Esophagus muscularis mucosa (tissue), 4 donors: Measurements from ENCODE around the gene PCDH1. TPM values are rescaled to one million over a fixed set of nuclear protein-coding genes. Genes with fewer than 3 reads are reported as not detected.

Source experiments
- DNase-seq: peaks from one replicate; pipeline ENCODE4 v3.0.0-alpha.2; 2017; ENCODE audit errors: extremely low spot score
- H3K27ac ChIP-seq, 4 donors: fragments of 200-600 bp; sonication (generic); replicated peaks in 1 of 4; 1 replicate in 3 of 4; 2 replicates in 1 of 4; pipeline ENCODE4 v1.5.1; 2016 to 2019; ENCODE audit warnings: mild to moderate bottlenecking in 1 of 4
- H3K27me3 ChIP-seq, 4 donors: fragments of 200-600 bp; sonication (generic); one replicate each; pipeline versions ENCODE4 v1.5.1 to v1.6.0; 2016 to 2019
- H3K36me3 ChIP-seq, 4 donors: fragments of 200-600 bp; sonication (generic); one replicate each; pipeline ENCODE4 v1.5.1; 2016 to 2019
- H3K4me1 ChIP-seq, 4 donors: fragments of 200-600 bp; sonication (generic); one replicate each; pipeline ENCODE4 v1.5.1; 2016 to 2019
- H3K4me3 ChIP-seq, 4 donors: fragments of 200-600 bp; sonication (generic); 1 replicate in 2 of 4; 2 replicates in 2 of 4; pipeline ENCODE4 v1.5.1; 2016 to 2019; ENCODE audit warnings: mild to moderate bottlenecking in 4 of 4, moderate library complexity in 1 of 4
- H3K9me3 ChIP-seq, 4 donors: fragments of 200-600 bp; sonication (generic); 1 replicate in 3 of 4; 2 replicates in 1 of 4; pipeline ENCODE4 v1.5.1; 2016 to 2019
- EP300 ChIP-seq: sonication (generic); formaldehyde crosslinking; IDR thresholded peaks from one replicate; pipeline ENCODE4 v1.6.1; 2017; ENCODE audit warnings: antibody characterized with exemption
- POLR2A ChIP-seq: fragments of 450-650 bp; IDR thresholded peaks from one replicate; pipeline ENCODE4 v1.6.1; 2017; ENCODE audit warnings: antibody characterized with exemption, moderate library complexity, mild to moderate bottlenecking, low read depth
- POLR2AphosphoS5 ChIP-seq, 2 donors: sonication (generic); formaldehyde crosslinking; IDR thresholded peaks; one replicate each; pipeline ENCODE4 v1.6.1; 2017; ENCODE audit warnings: antibody characterized with exemption in 2 of 2
- WGBS: methylation state at CpG from one replicate; pipeline ENCODE4 v1.1.5; 2018; 5-methylcytosine and 5-hydroxymethylcytosine counted together
- intact Hi-C: fragments of 100-400 bp; cut with DNase I; formaldehyde crosslinking; loops from one replicate; pipeline ENCODE4 v1.15.1; 2023
- total RNA-seq, 4 donors: library from RNA; depleted of rRNA; stranded (reverse); fragments of >200 nt; gene quantifications; one replicate each; pipeline versions ENCODE4 v1.1.0 to v1.2.1, GENCODE V29; 2016
- TF ChIP-seq, protein P1 (sequence below), 3 experiments: fragments of 200-600 bp in 2 of 3; fragments of 450-650 bp in 1 of 3; sonication (generic) in 2 of 3; IDR thresholded peaks; one replicate each; pipeline ENCODE4 v1.5.1; 2017 to 2019; ENCODE audit warnings: antibody characterized with exemption in 3 of 3, mild to moderate bottlenecking in 2 of 3, moderate library complexity in 1 of 3

PCDH1 gene
- total RNA-seq, 4 donors from 2014 or later, result 18.7 to 57.8 (median 38.2) TPM

DNA sequence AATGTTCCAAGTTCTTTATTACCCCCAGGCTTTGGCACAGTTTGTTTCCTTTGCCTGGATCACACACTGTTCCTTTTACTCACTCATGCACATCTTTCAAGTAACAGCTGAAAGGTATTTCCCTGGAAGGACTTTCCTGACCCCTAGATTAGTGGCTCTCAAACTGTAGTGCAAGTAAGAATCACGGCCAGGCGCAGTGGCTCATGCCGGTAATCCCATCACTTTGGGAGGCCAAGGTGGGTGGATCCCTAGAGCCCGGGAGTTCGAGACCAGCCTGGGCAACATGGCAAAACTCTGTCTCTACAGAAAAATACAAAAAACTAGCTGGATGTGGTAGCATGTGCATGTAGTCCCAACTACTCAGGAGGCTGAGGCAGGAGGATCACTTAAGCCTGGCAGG, 26.3 kb upstream of the PCDH1 start:
- intact Hi-C loops, result no loop called here
- Histone ChIP-seq H3K27me3 (peaks cover 0 to 13% (median 0%) of the 10 kb centered on the region in 4 donors), H3K4me1 (no peaks in the 10 kb centered on the region), H3K9me3 (no peaks in the 10 kb centered on the region), H3K27ac (no peak overlapping the region), H3K36me3 (no peaks in the 10 kb centered on the region), H3K4me3 (no peak overlapping the region)
- WGBS, result 68% methylated on average over 5 of the region's 5 CpGs
- no peak for DNase-seq
- no peak for TF ChIP-seq EP300
- TF ChIP-seq, protein P1, sequence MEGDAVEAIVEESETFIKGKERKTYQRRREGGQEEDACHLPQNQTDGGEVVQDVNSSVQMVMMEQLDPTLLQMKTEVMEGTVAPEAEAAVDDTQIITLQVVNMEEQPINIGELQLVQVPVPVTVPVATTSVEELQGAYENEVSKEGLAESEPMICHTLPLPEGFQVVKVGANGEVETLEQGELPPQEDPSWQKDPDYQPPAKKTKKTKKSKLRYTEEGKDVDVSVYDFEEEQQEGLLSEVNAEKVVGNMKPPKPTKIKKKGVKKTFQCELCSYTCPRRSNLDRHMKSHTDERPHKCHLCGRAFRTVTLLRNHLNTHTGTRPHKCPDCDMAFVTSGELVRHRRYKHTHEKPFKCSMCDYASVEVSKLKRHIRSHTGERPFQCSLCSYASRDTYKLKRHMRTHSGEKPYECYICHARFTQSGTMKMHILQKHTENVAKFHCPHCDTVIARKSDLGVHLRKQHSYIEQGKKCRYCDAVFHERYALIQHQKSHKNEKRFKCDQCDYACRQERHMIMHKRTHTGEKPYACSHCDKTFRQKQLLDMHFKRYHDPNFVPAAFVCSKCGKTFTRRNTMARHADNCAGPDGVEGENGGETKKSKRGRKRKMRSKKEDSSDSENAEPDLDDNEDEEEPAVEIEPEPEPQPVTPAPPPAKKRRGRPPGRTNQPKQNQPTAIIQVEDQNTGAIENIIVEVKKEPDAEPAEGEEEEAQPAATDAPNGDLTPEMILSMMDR (IDR thresholded peaks at IDR 0.05), result no peak
- TF ChIP-seq POLR2A, result no peak
- TF ChIP-seq POLR2AphosphoS5 (IDR thresholded peaks at IDR 0.05), result no peak

DNA sequence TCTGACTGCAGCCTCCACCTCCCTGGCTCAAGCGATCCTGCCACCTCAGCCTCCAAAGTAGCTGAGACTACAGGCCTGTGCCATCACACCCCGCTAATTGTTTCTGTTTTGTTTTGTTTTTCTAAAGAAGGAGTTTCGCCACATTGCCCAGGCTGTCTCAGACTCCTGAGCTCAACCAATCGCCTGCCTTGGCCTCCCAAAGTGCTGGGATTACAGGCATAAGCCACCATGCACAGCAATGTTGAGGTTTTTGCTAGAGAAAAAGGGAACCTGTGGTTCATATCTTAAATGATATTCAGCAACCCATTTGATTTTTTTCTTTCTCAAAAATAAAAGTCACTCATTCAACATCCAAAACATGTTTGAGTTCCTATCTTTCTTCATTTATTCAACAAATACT, 25.1 kb upstream of the PCDH1 start:
- no peak for DNase-seq
- WGBS, result 62% methylated on average over 4 of the region's 4 CpGs
- Histone ChIP-seq H3K27me3 (peaks cover 0 to 13% (median 0%) of the 10 kb centered on the region in 4 donors), H3K4me1 (no peaks in the 10 kb centered on the region), H3K36me3 (no peaks in the 10 kb centered on the region), H3K9me3 (no peaks in the 10 kb centered on the region), H3K27ac (no peak overlapping the region), H3K4me3 (no peak overlapping the region)
- intact Hi-C loops, result no loop called here
- TF ChIP-seq POLR2AphosphoS5 (IDR thresholded peaks at IDR 0.05) (no peak), POLR2A (no peak), EP300 (no peak)
- TF ChIP-seq, protein P1 (IDR thresholded peaks at IDR 0.05), result no peak

DNA sequence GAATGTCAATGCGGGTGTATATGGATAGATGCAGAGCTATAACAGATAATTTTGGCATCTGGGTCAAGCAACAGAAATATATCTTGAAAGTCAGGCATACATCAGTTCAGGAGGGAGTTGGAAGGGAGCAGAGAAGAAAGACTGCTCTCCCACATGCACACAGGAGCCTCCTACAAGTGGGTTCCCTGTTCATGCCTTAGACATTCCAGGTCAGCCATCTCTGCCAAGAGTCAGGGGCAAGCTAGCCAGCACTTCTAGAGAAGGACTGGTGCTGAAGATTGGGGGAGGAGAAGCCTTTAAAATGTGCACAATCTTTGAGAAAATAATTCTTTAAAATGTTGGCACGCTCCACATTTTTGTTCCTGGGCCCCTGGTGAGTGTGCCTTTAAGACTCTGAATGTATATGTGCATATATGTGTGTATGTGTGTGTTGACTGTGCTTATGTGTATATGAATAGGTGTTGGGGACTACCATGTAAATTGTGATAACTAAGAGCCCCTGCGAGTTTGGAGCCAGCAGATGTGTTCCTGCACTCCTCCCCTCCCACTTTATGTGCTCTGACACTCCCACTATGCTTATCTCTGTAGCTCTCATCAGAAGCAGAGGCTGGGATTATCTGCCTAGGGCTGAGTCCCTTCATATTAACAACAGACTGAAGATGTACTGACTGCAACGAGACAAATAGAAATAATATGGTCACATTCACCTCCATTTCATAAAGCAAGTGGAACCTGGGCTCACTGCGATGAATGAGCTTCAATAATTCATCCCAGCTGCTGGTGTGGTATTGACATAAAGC, 24.0 kb upstream of the PCDH1 start:
- Histone ChIP-seq H3K9me3 (no peaks in the 10 kb centered on the region), H3K27ac (no peak overlapping the region)
- no peak for DNase-seq

DNA sequence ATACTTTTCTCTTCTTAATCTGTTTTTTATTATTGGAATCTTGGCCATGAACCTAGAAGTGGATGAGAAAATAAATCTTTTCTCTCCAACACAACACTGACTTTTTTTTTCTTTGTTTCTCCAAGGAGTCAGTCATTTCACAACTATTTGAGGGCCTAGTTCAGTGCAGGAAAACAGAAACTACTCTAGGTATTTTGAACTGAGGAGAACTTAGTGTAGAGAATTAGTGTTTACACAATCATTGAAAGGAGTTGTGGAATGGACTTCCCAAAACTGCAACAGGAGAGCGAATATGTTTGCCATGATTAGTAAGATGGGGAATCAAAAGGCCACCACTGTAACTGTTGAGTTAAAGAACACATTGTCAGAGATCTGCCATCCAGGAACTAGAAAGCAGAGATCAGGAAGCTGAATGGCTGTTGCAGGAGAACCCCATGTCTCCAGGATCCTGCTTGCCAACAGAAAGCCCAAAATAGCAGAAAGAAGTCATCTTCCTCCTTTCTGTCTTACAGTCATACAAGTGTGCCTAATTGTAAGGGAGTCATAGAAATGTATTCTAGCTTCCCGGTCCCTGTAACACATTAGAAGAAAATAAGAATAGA, 20.3 kb upstream of the PCDH1 start:
- H3K9me3 ChIP-seq, result no peaks in the 10 kb centered on the region
- intact Hi-C loops, result no loop called here
- peaks cover 0 to 13% (median 0%) of the 10 kb centered on the region in 4 donors for H3K27me3 ChIP-seq
- no peaks in the 10 kb centered on the region for H3K4me1 ChIP-seq
- H3K4me3 ChIP-seq, result no peak overlapping the region
- no peaks in the 10 kb centered on the region for H3K36me3 ChIP-seq
- no peak overlapping the region for H3K27ac ChIP-seq
- TF ChIP-seq EP300 (no peak), POLR2A (no peak), POLR2AphosphoS5 (IDR thresholded peaks at IDR 0.05) (no peak)
- TF ChIP-seq, protein P1 (IDR thresholded peaks at IDR 0.05), result no peak
- no peak for DNase-seq
- 68% methylated on average over 2 of the region's 2 CpGs for WGBS

More for the DNA sequence above, 24.0 kb upstream of the PCDH1 start:
- H3K27me3 ChIP-seq, result peaks cover 0 to 13% (median 0%) of the 10 kb centered on the region in 4 donors
- no peaks in the 10 kb centered on the region for H3K36me3 ChIP-seq
- TF ChIP-seq POLR2A (no peak), EP300 (no peak), POLR2AphosphoS5 (IDR thresholded peaks at IDR 0.05) (no peak)
- TF ChIP-seq, protein P1 (IDR thresholded peaks at IDR 0.05), result no peak
- WGBS, result 78% methylated on average over 5 of the region's 5 CpGs
- H3K4me1 ChIP-seq, result no peaks in the 10 kb centered on the region
- no peak overlapping the region for H3K4me3 ChIP-seq
- intact Hi-C loops, result no loop called here
